ENCODE measurements around the gene KRTAP2-3.

The KRTAP2-3 gene

GRCh38 chr17:41016578-41017215 is 43.2 kb downstream of the KRTAP2-3 start:
- no peak overlapping the region for H3K4me3 ChIP-seq (ENCODE audit: low read depth, low read length)
- DNase-seq (ENCODE audit: low read depth) = no peak
- no peak for TF ChIP-seq CTCF (IDR thresholded peaks at IDR 0.05; ENCODE audit: insufficient read depth, low read depth, low read length, missing control alignments)

GRCh38 chr17:41015454-41015853 is 44.5 kb downstream of the KRTAP2-3 start:
- DNase-seq (ENCODE audit: low read depth) = no peak
- TF ChIP-seq CTCF (IDR thresholded peaks at IDR 0.05; ENCODE audit: insufficient read depth, low read depth, low read length, missing control alignments) = no peak
- H3K4me3 ChIP-seq (ENCODE audit: low read depth, low read length) = no peak overlapping the region

- no peak for TF ChIP-seq CTCF (IDR thresholded peaks at IDR 0.05; ENCODE audit: insufficient read depth, low read depth, low read length, missing control alignments)
- DNase-seq (ENCODE audit: low read depth) = no peak
- H3K4me3 ChIP-seq (ENCODE audit: low read depth, low read length) = no peak overlapping the region
Measured at GRCh38 chr17:41013606-41014005, 46.3 kb downstream of the KRTAP2-3 start.

GRCh38 chr17:41013181-41013580 is 46.7 kb downstream of the KRTAP2-3 start:
- no peak for TF ChIP-seq CTCF (IDR thresholded peaks at IDR 0.05; ENCODE audit: insufficient read depth, low read depth, low read length, missing control alignments)
- no peak for DNase-seq (ENCODE audit: low read depth)
- H3K4me3 ChIP-seq (ENCODE audit: low read depth, low read length) = no peak overlapping the region

- no peak for TF ChIP-seq CTCF (IDR thresholded peaks at IDR 0.05; ENCODE audit: insufficient read depth, low read depth, low read length, missing control alignments)
Measured at GRCh38 chr17:41012326-41013120, 47.4 kb downstream of the KRTAP2-3 start.

GRCh38 chr17:41010441-41010840 is 49.5 kb downstream of the KRTAP2-3 start:
- H3K4me3 ChIP-seq (ENCODE audit: low read depth, low read length) = no peak overlapping the region
- DNase-seq (ENCODE audit: low read depth) = no peak
- no peak for TF ChIP-seq CTCF (IDR thresholded peaks at IDR 0.05; ENCODE audit: insufficient read depth, low read depth, low read length, missing control alignments)

More at GRCh38 chr17:41012326-41013120, 47.4 kb downstream of the KRTAP2-3 start:
- no peak for DNase-seq (ENCODE audit: low read depth)
- no peak overlapping the region for H3K4me3 ChIP-seq (ENCODE audit: low read depth, low read length)

Measured in GM12865 (cell line).